Measurements from ENCODE around the gene ISM1. TPM values are rescaled to one million over a fixed set of nuclear protein-coding genes. Genes with fewer than 3 reads are reported as not detected.

ISM1 gene
- total RNA-seq, 2 donors from 2014 or later, result 0.24 to 1.1 TPM

GRCh38 chr20:13297147-13297899, 76.2 kb downstream of the ISM1 start:
- no peaks in the 10 kb centered on the region for H3K9me3 Mint-ChIP-seq
- no peak overlapping the region for H3K27ac Mint-ChIP-seq
- no peaks in the 10 kb centered on the region for H3K9me3 ChIP-seq (ENCODE audit: control insufficient read depth, low read length)
- H3K4me1 ChIP-seq (ENCODE audit: control insufficient read depth, insufficient read depth, low read length), result no peaks in the 10 kb centered on the region
- WGBS, 2 experiments (ENCODE audit: insufficient coverage in 1 of 2, insufficient read length in 1 of 2), result 84 to 92% methylated on average over 2 to 5 of the region's 5 CpGs
- no peak overlapping the region for H3K27ac ChIP-seq (ENCODE audit: low read depth, low read length)
- H3K36me3 ChIP-seq (ENCODE audit: control insufficient read depth, insufficient read depth, low read length), result no peaks in the 10 kb centered on the region
- no peak overlapping the region for H3K4me3 Mint-ChIP-seq
- no peak for TF ChIP-seq CTCF (conservative IDR thresholded peaks at IDR 0.05)
- peaks cover 1% of the 10 kb centered on the region for H3K4me1 Mint-ChIP-seq
- H3K4me3 ChIP-seq (ENCODE audit: low read length), result no peak overlapping the region
- H3K36me3 Mint-ChIP-seq (ENCODE audit: low read depth), result no peaks in the 10 kb centered on the region
- H3K27me3 Mint-ChIP-seq (ENCODE audit: insufficient read depth), result no peaks in the 10 kb centered on the region
- H3K27me3 ChIP-seq (ENCODE audit: control insufficient read depth, insufficient read depth, low read length, poor library complexity, severe bottlenecking), result no peaks in the 10 kb centered on the region
- no peak for DNase-seq
- H3K9ac ChIP-seq (ENCODE audit: extremely low read depth, low read length, poor library complexity, severe bottlenecking), result no peak overlapping the region

DNA sequence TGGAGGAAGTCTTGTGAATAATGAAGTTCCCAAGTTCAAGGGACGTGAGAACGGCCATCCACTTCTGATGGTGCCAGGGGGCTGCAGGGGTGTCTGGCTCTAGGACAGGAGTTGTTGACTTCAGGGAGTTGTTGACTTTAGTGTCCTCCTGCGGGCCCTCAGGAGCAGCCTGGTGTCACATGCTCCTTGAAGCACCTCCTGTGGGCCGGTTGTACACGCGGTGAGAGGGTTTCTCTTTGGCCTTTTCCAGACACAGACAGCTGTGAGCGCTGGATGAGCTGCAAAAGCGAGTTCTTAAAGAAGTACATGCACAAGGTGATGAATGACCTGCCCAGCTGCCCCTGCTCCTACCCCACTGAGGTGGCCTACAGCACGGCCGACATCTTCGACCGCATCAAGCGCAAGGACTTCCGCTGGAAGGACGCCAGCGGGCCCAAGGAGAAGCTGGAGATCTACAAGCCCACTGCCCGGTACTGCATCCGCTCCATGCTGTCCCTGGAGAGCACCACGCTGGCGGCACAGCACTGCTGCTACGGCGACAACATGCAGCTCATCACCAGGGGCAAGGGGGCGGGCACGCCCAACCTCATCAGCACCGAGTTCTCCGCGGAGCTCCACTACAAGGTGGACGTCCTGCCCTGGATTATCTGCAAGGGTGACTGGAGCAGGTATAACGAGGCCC, 77.8 kb downstream of the ISM1 start:
- Mint-ChIP-seq H3K4me3 (no peak overlapping the region), H3K36me3 (ENCODE audit: low read depth) (peaks cover 2% of the 10 kb centered on the region), H3K4me1 (peaks cover 1% of the 10 kb centered on the region), H3K27me3 (ENCODE audit: insufficient read depth) (no peaks in the 10 kb centered on the region), H3K9me3 (peaks cover 5% of the 10 kb centered on the region), H3K27ac (no peak overlapping the region)
- H3K27ac ChIP-seq (ENCODE audit: low read depth, low read length), result no peak overlapping the region
- H3K4me3 ChIP-seq (ENCODE audit: low read length), result no peak overlapping the region
- DNase-seq, result no peak
- no peak for TF ChIP-seq CTCF (conservative IDR thresholded peaks at IDR 0.05)
- no peaks in the 10 kb centered on the region for H3K36me3 ChIP-seq (ENCODE audit: control insufficient read depth, insufficient read depth, low read length)
- H3K9me3 ChIP-seq (ENCODE audit: control insufficient read depth, low read length), result peaks cover 4% of the 10 kb centered on the region
- H3K27me3 ChIP-seq (ENCODE audit: control insufficient read depth, insufficient read depth, low read length, poor library complexity, severe bottlenecking), result no peaks in the 10 kb centered on the region
- no peaks in the 10 kb centered on the region for H3K4me1 ChIP-seq (ENCODE audit: control insufficient read depth, insufficient read depth, low read length)
- no peak overlapping the region for H3K9ac ChIP-seq (ENCODE audit: extremely low read depth, low read length, poor library complexity, severe bottlenecking)
- 94 to 97% methylated on average over 18 to 29 of the region's 29 CpGs for WGBS, 2 experiments (ENCODE audit: insufficient coverage in 1 of 2, insufficient read length in 1 of 2)

GRCh38 chr20:13299401-13299800, 78.3 kb downstream of the ISM1 start:
- no peak overlapping the region for H3K27ac Mint-ChIP-seq
- no peak for TF ChIP-seq CTCF (conservative IDR thresholded peaks at IDR 0.05)
- H3K9me3 ChIP-seq (ENCODE audit: control insufficient read depth, low read length), result peaks cover 4% of the 10 kb centered on the region
- peaks cover 2% of the 10 kb centered on the region for H3K36me3 Mint-ChIP-seq (ENCODE audit: low read depth)
- H3K4me3 ChIP-seq (ENCODE audit: low read length), result no peak overlapping the region
- H3K9me3 Mint-ChIP-seq, result peaks cover 6% of the 10 kb centered on the region
- H3K9ac ChIP-seq (ENCODE audit: extremely low read depth, low read length, poor library complexity, severe bottlenecking), result no peak overlapping the region
- peaks cover 1% of the 10 kb centered on the region for H3K4me1 Mint-ChIP-seq
- no peak overlapping the region for H3K4me3 Mint-ChIP-seq
- H3K27me3 Mint-ChIP-seq (ENCODE audit: insufficient read depth), result no peaks in the 10 kb centered on the region
- no peaks in the 10 kb centered on the region for H3K36me3 ChIP-seq (ENCODE audit: control insufficient read depth, insufficient read depth, low read length)
- no peak for DNase-seq
- H3K27ac ChIP-seq (ENCODE audit: low read depth, low read length), result no peak overlapping the region
- H3K27me3 ChIP-seq (ENCODE audit: control insufficient read depth, insufficient read depth, low read length, poor library complexity, severe bottlenecking), result no peaks in the 10 kb centered on the region
- no peaks in the 10 kb centered on the region for H3K4me1 ChIP-seq (ENCODE audit: control insufficient read depth, insufficient read depth, low read length)
- 95 to 96% methylated on average over 8 to 18 of the region's 18 CpGs for WGBS, 2 experiments (ENCODE audit: insufficient coverage in 1 of 2, insufficient read length in 1 of 2)
